HepG2 (cell line): ENCODE results near the gene BCL2L2. TPM values are rescaled to one million over a fixed set of nuclear protein-coding genes. Genes with fewer than 3 reads are reported as not detected.
A peak's percentile ranks its signal among the peaks of the same experiment; 100 is the strongest.

Experiments
- FOXA1 ChIP-seq, 2 experiments: fragments of 450-650 bp in 1 of 2; sonication (generic) in 1 of 2; formaldehyde crosslinking in 1 of 2; IDR thresholded peaks; 2 replicates each; pipeline versions ENCODE4 v1.4.0 to v1.6.1; 2016 to 2020; ENCODE audit warnings: missing genetic modification reagents in 1 of 2
- ISL2 ChIP-seq: sonication (generic); formaldehyde crosslinking; IDR thresholded peaks from 2 replicates; pipeline ENCODE4 v1.5.0; 2020; ENCODE audit warnings: missing genetic modification reagents
- MBD4 ChIP-seq: IDR thresholded peaks from 2 replicates; pipeline ENCODE4 v1.6.1; 2012; ENCODE audit warnings: low read length, inconsistent platforms, borderline replicate concordance
- MLLT10 ChIP-seq: sonication (generic); formaldehyde crosslinking; IDR thresholded peaks from 2 replicates; pipeline ENCODE4 v1.4.0; 2020; ENCODE audit warnings: missing genetic modification reagents
- NCOR1 ChIP-seq: fragments of 200-600 bp; sonication (generic); IDR thresholded peaks from 2 replicates; pipeline ENCODE4 v1.7.0; 2017; ENCODE audit warnings: antibody characterized with exemption, low read length, borderline replicate concordance
- NFYC ChIP-seq: IDR thresholded peaks from 2 replicates; pipeline ENCODE4 v1.6.1; 2016; ENCODE audit warnings: missing genetic modification reagents, missing compliant biosample characterization
- RORA ChIP-seq: sonication (generic); formaldehyde crosslinking; IDR thresholded peaks from 2 replicates; pipeline ENCODE4 v1.5.0; 2020; ENCODE audit warnings: mild to moderate bottlenecking, missing genetic modification reagents, moderate library complexity
- SMAD3 ChIP-seq: sonication (generic); formaldehyde crosslinking; IDR thresholded peaks from 2 replicates; pipeline ENCODE4 v1.4.0; 2020; ENCODE audit warnings: missing genetic modification reagents
- SNRNP70 ChIP-seq: fragments of 200-400 bp; formaldehyde crosslinking; IDR thresholded peaks from 2 replicates; pipeline ENCODE4 v1.6.1; 2017; ENCODE audit warnings: mild to moderate bottlenecking, low read depth, low read length, moderate library complexity
- SP4 ChIP-seq: sonication (generic); formaldehyde crosslinking; IDR thresholded peaks from 2 replicates; pipeline ENCODE4 v1.8.1; 2023; ENCODE audit warnings: mild to moderate bottlenecking, missing genetic modification reagents
- STAG1 ChIP-seq: sonication (generic); formaldehyde crosslinking; IDR thresholded peaks from 2 replicates; pipeline ENCODE4 v1.4.0; 2020; ENCODE audit warnings: missing genetic modification reagents
- ZEB1 ChIP-seq: IDR thresholded peaks from 2 replicates; pipeline ENCODE4 v1.6.1; 2012; ENCODE audit warnings: mild to moderate bottlenecking, low read depth, inconsistent platforms; ENCODE audit not compliant: insufficient replicate concordance
- ZNF546 ChIP-seq: sonication (generic); formaldehyde crosslinking; conservative IDR thresholded peaks from 2 replicates; pipeline ENCODE4 v1.8.1; 2023; ENCODE audit warnings: mild to moderate bottlenecking, missing genetic modification reagents
- ZNF572 ChIP-seq: sonication (generic); formaldehyde crosslinking; IDR thresholded peaks from 2 replicates; pipeline ENCODE4 v1.5.1; 2020; ENCODE audit warnings: mild to moderate bottlenecking, missing genetic modification reagents
- ZNF607 ChIP-seq: sonication (generic); formaldehyde crosslinking; IDR thresholded peaks from 2 replicates; pipeline ENCODE4 v1.5.1; 2020; ENCODE audit warnings: missing genetic modification reagents, mild to moderate bottlenecking, borderline replicate concordance
- ZNF615 ChIP-seq: sonication (generic); formaldehyde crosslinking; IDR thresholded peaks from 2 replicates; pipeline ENCODE4 v1.5.0; 2020; ENCODE audit warnings: mild to moderate bottlenecking, missing genetic modification reagents, borderline replicate concordance
- polyA plus RNA-seq, 8 experiments: library from polyadenylated mRNA; depleted of rRNA in 3 of 8; stranded (reverse) in 7 of 8; unstranded in 1 of 8; fragments of >200 nt; fragmentation: Illumina TruSeq in 4 of 8; extraction: Trizol in 4 of 8; gene quantifications; 2 replicates each; pipeline versions ENCODE4 v1.2.1 to v1.2.3, GENCODE V29; 2011 to 2016; ENCODE audit warnings: low read depth in 4 of 8, missing spikeins in 1 of 8, mixed read lengths in 1 of 8; ENCODE audit not compliant: insufficient read depth in 1 of 8
- total RNA-seq, 5 experiments: library from RNA; depleted of rRNA; stranded (reverse); fragments of >200 nt; fragmentation: Illumina TruSeq; extraction: Trizol; gene quantifications; 2 replicates each; pipeline ENCODE4 v1.2.3, GENCODE V29; 2016; ENCODE audit warnings: low read depth in 1 of 5
- TF ChIP-seq, protein P1 (sequence below): sonication (generic); formaldehyde crosslinking; IDR thresholded peaks from 2 replicates; pipeline ENCODE4 v1.4.0; 2020; ENCODE audit warnings: missing genetic modification reagents
- TF ChIP-seq, protein P2 (sequence below): sonication (generic); formaldehyde crosslinking; IDR thresholded peaks from 2 replicates; pipeline ENCODE4 v1.4.0; 2020; ENCODE audit warnings: missing genetic modification reagents
- TF ChIP-seq, protein P3 (sequence below): sonication (generic); formaldehyde crosslinking; conservative IDR thresholded peaks from 2 replicates; pipeline ENCODE4 v1.4.0; 2020; ENCODE audit warnings: missing genetic modification reagents

The BCL2L2 gene
- total and polyA plus RNA-seq, 2 of the 13 experiments (the other 11 are each of a cell fraction or from before 2014, with no cell fraction given): 28.1 to 49.8 TPM

DNA sequence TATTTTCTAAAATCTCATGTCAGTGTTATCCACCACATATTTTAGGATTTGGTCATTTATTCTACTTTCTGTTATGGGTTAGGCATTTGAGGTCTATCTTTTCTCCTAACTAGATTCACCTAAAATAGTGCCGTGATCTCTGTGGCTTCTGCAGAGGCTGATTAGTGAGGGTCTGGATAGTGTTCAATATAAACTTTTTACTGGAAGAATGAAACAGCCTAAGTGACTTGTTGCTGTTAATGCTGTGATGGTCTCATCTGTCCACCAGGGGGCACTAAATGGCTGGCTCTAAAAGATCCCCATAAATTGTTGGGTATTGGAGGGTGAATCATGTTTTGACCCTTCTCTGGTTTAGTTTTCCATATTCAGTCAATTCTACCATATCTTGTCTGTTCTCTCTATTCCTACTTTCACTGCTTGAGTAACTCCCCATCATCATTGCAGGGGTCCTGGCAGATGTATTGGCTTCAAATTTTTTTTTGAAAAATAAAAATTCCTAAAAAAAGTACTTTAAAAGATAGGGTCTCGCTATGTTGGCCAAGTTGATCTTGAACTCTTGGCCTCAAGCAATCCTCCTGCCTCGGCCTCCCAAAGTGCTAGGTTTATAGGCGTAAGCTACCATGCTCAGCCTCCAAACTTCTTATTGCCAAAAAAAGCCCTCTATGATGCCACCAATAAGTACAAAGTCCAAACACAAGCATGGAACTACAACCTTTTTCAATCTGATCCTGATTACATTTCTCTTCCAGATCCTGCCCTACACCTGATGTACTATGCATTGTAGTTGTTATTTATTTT is 21.5 kb downstream of the BCL2L2 start (continued):
- TF ChIP-seq ZNF546 (CRISPR knock-in tag): no peak
- TF ChIP-seq NFYC (CRISPR knock-in tag): peak; percentile 8; the same call in 1 of the 2 replicates
- TF ChIP-seq, protein P1, sequence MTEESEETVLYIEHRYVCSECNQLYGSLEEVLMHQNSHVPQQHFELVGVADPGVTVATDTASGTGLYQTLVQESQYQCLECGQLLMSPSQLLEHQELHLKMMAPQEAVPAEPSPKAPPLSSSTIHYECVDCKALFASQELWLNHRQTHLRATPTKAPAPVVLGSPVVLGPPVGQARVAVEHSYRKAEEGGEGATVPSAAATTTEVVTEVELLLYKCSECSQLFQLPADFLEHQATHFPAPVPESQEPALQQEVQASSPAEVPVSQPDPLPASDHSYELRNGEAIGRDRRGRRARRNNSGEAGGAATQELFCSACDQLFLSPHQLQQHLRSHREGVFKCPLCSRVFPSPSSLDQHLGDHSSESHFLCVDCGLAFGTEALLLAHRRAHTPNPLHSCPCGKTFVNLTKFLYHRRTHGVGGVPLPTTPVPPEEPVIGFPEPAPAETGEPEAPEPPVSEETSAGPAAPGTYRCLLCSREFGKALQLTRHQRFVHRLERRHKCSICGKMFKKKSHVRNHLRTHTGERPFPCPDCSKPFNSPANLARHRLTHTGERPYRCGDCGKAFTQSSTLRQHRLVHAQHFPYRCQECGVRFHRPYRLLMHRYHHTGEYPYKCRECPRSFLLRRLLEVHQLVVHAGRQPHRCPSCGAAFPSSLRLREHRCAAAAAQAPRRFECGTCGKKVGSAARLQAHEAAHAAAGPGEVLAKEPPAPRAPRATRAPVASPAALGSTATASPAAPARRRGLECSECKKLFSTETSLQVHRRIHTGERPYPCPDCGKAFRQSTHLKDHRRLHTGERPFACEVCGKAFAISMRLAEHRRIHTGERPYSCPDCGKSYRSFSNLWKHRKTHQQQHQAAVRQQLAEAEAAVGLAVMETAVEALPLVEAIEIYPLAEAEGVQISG (CRISPR knock-in tag): no peak
- TF ChIP-seq MLLT10: no peak
- peak; percentile 58; the same call in 1 of the 2 replicates for TF ChIP-seq NCOR1
- no peak for TF ChIP-seq FOXA1 (IDR thresholded peaks at IDR 0.05)
- no peak for TF ChIP-seq FOXA1 (CRISPR knock-in tag; IDR thresholded peaks at IDR 0.05)
- TF ChIP-seq SNRNP70: no peak
- no peak for TF ChIP-seq ZNF572 (CRISPR knock-in tag)
- TF ChIP-seq, protein P2, sequence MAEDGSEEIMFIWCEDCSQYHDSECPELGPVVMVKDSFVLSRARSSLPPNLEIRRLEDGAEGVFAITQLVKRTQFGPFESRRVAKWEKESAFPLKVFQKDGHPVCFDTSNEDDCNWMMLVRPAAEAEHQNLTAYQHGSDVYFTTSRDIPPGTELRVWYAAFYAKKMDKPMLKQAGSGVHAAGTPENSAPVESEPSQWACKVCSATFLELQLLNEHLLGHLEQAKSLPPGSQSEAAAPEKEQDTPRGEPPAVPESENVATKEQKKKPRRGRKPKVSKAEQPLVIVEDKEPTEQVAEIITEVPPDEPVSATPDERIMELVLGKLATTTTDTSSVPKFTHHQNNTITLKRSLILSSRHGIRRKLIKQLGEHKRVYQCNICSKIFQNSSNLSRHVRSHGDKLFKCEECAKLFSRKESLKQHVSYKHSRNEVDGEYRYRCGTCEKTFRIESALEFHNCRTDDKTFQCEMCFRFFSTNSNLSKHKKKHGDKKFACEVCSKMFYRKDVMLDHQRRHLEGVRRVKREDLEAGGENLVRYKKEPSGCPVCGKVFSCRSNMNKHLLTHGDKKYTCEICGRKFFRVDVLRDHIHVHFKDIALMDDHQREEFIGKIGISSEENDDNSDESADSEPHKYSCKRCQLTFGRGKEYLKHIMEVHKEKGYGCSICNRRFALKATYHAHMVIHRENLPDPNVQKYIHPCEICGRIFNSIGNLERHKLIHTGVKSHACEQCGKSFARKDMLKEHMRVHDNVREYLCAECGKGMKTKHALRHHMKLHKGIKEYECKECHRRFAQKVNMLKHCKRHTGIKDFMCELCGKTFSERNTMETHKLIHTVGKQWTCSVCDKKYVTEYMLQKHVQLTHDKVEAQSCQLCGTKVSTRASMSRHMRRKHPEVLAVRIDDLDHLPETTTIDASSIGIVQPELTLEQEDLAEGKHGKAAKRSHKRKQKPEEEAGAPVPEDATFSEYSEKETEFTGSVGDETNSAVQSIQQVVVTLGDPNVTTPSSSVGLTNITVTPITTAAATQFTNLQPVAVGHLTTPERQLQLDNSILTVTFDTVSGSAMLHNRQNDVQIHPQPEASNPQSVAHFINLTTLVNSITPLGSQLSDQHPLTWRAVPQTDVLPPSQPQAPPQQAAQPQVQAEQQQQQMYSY (CRISPR knock-in tag): no peak
- TF ChIP-seq STAG1 (CRISPR knock-in tag): peak; percentile 95
- no peak for TF ChIP-seq ZEB1
- no peak for TF ChIP-seq RORA (CRISPR knock-in tag)
- TF ChIP-seq, protein P3, sequence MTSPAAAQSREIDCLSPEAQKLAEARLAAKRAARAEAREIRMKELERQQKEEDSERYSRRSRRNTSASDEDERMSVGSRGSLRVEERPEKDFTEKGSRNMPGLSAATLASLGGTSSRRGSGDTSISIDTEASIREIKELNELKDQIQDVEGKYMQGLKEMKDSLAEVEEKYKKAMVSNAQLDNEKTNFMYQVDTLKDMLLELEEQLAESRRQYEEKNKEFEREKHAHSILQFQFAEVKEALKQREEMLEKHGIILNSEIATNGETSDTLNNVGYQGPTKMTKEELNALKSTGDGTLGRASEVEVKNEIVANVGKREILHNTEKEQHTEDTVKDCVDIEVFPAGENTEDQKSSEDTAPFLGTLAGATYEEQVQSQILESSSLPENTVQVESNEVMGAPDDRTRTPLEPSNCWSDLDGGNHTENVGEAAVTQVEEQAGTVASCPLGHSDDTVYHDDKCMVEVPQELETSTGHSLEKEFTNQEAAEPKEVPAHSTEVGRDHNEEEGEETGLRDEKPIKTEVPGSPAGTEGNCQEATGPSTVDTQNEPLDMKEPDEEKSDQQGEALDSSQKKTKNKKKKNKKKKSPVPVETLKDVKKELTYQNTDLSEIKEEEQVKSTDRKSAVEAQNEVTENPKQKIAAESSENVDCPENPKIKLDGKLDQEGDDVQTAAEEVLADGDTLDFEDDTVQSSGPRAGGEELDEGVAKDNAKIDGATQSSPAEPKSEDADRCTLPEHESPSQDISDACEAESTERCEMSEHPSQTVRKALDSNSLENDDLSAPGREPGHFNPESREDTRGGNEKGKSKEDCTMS (CRISPR knock-in tag): peak; percentile 37; the same call in 1 of the 2 replicates
- peak; percentile 54; the same call in 1 of the 2 replicates for TF ChIP-seq ZNF607
- peak; percentile 77; the same call in 1 of the 2 replicates for TF ChIP-seq SMAD3 (CRISPR knock-in tag)
- TF ChIP-seq SP4 (CRISPR knock-in tag): no peak
- 0 out of 2 replicates have a peak, but pooled peaks have one; percentile 10 for TF ChIP-seq ISL2 (CRISPR knock-in tag)
- no peak for TF ChIP-seq ZNF615 (CRISPR knock-in tag)
- no peak for TF ChIP-seq MBD4
